PC-9 (cell line): Measurements from ENCODE around the gene UNC93A. TPM values are rescaled to one million over a fixed set of nuclear protein-coding genes. Genes with fewer than 3 reads are reported as not detected.

Experiments
- BruUV-seq: library from RNA; stranded (reverse); fragments of 400-500 nt; replicated peaks from 2 replicates; lab custom pipeline; 2021; lab: Mats Ljungman, UMichigan
- CTCF ChIA-PET: fragments of 300-600 bp; sonication (Branson Sonifier 250); formaldehyde crosslinking; loops from one replicate; lab custom pipeline; 2022; ENCODE audit warnings: antibody characterized with exemption; lab: Charles Lee
- POLR2A ChIA-PET: fragments of 300-600 bp; sonication (Branson Sonifier 250); formaldehyde crosslinking; loops from one replicate; lab custom pipeline; 2022; ENCODE audit warnings: antibody characterized with exemption; ENCODE audit not compliant: unreplicated experiment; lab: Charles Lee
- DNase-seq, 2 experiments: peaks; one replicate each; pipeline versions ENCODE4 v3.0.0 to v3.0.0-alpha.2; 2015 to 2022; ENCODE audit warnings: mixed read lengths in 1 of 2
- H2AFZ ChIP-seq: fragments of 200-600 bp; sonication (generic); 2 replicates; pipeline ENCODE4 v1.8.1; 2017; ENCODE audit warnings: antibody characterized with exemption
- H3F3A ChIP-seq: fragments of 200-600 bp; sonication (generic); 2 replicates; pipeline ENCODE4 v1.8.1; 2017; ENCODE audit warnings: antibody characterized with exemption, mild to moderate bottlenecking, low read depth; ENCODE audit not compliant: insufficient read depth
- H3K27ac ChIP-seq: fragments of 200-600 bp; sonication (generic); 2 replicates; pipeline ENCODE4 v1.6.1; 2016; ENCODE audit warnings: mixed run types
- H3K27me3 ChIP-seq: fragments of 200-600 bp; sonication (generic); 2 replicates; pipeline ENCODE4 v1.6.1; 2016; ENCODE audit warnings: low read depth, mixed run types; ENCODE audit not compliant: insufficient read depth
- H3K36me3 ChIP-seq: fragments of 200-600 bp; sonication (generic); 2 replicates; pipeline ENCODE4 v1.6.1; 2016; ENCODE audit warnings: low read depth, mixed run types
- H3K4me1 ChIP-seq: fragments of 200-600 bp; sonication (generic); replicated peaks from 2 replicates; pipeline ENCODE4 v1.6.1; 2016; ENCODE audit warnings: mixed run types; ENCODE audit not compliant: insufficient read depth
- H3K4me2 ChIP-seq: fragments of 200-600 bp; sonication (generic); 2 replicates; pipeline ENCODE4 v1.6.1; 2017; ENCODE audit warnings: mixed run types
- H3K4me3 ChIP-seq: fragments of 200-600 bp; sonication (generic); 2 replicates; pipeline ENCODE4 v1.6.1; 2016; ENCODE audit warnings: mixed run types
- H3K79me2 ChIP-seq: fragments of 200-600 bp; sonication (generic); 2 replicates; pipeline ENCODE4 v1.6.1; 2017; ENCODE audit warnings: low read depth, mixed run types
- H3K9me2 ChIP-seq: fragments of 200-600 bp; sonication (generic); 2 replicates; pipeline ENCODE4 v1.8.1; 2017; ENCODE audit warnings: mild to moderate bottlenecking; ENCODE audit not compliant: insufficient read depth
- H3K9me3 ChIP-seq: fragments of 200-600 bp; sonication (generic); 2 replicates; pipeline ENCODE4 v1.8.1; 2016; ENCODE audit warnings: low read depth; ENCODE audit not compliant: insufficient read depth
- H4K20me1 ChIP-seq: fragments of 200-600 bp; sonication (generic); 2 replicates; pipeline ENCODE4 v1.8.1; 2017; ENCODE audit not compliant: insufficient read depth
- EZH2 ChIP-seq: fragments of 200-600 bp; sonication (generic); IDR thresholded peaks from 2 replicates; pipeline ENCODE4 v1.8.0; 2017; ENCODE audit warnings: antibody characterized with exemption, low read depth
- intact Hi-C: fragments of 100-400 bp; cut with micrococcal nuclease; formaldehyde crosslinking; loops from one replicate; pipeline ENCODE4 v1.10.0; 2022; ENCODE audit not compliant: unreplicated experiment
- total RNA-seq: library from RNA; stranded (reverse); gene quantifications from 2 replicates; pipeline ENCODE4 v1.2.3, GENCODE V29; 2021
- TF ChIP-seq, protein P1 (sequence below): fragments of 200-600 bp; sonication (generic); conservative IDR thresholded peaks from 2 replicates; pipeline ENCODE4 v1.6.1; 2017; ENCODE audit warnings: mixed run types, antibody characterized with exemption, mild to moderate bottlenecking, moderate library complexity

Gene UNC93A
- total RNA-seq, 1 experiment from 2014 or later: not detected

DNA sequence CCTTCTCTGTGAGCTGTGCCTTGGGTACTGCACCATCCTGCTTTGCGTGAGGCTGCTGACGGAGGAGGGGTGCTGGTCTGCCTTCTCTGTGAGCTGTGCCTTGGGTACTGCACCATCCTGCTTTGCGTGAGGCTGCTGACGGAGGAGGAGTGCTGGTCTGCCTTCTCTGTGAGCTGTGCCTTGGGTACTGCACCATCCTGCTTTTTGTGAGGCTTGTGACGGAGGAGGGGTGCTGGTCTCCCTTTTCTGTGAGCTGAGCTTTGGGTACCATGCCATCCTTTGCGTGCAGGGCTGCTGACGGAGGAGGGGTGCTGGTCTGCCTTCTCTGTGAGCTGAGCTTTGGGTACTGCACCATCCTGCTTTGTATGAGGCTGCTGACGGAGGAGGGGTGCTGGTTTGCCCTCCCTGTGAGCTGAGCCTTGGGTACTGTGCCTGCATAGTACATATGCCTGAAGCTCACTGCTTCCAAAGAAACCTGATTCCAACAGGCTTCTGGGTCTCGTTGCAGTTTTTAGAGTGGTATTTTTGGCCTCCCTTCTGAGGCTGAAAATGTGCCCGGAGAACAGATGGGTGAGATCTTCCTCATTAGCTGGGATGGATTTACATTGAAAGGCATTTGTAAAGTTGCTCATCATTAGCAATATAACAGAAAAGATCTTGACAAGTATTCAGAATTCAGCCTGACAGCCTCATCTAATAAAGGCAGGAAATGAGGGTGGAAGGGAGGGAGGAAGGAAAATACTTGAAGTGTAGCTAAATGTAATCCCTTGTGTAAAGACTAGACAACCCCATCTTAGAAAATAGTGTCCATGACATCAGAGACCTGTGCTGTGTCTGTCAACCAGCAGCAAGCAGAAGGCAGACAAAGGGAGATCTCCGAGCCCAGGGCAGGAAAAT lies 46.8 kb upstream of the UNC93A start:
- ChIA-PET POLR2A (interaction anchor here (0.5 kb wide), 1 partner anchor 499 kb away, joined by 9 read pairs; no protein-coding TSS in a partner anchor), CTCF (no interaction called here)
- Histone ChIP-seq H2AFZ (no peak overlapping the region), H3K27ac (no peak overlapping the region), H3K4me1 (no peaks in the 10 kb centered on the region), H3K4me2 (no peak overlapping the region), H3K9me2 (no peaks in the 10 kb centered on the region), H3F3A (no peaks in the 10 kb centered on the region), H3K79me2 (no peaks in the 10 kb centered on the region), H3K36me3 (no peaks in the 10 kb centered on the region), H3K9me3 (no peaks in the 10 kb centered on the region), H3K27me3 (peaks cover 72% of the 10 kb centered on the region), H4K20me1 (no peaks in the 10 kb centered on the region), H3K4me3 (no peak overlapping the region)
- BruUV-seq: no TSS peak
- DNase-seq: no peak
- intact Hi-C loops: no loop called here
- TF ChIP-seq, protein P1, sequence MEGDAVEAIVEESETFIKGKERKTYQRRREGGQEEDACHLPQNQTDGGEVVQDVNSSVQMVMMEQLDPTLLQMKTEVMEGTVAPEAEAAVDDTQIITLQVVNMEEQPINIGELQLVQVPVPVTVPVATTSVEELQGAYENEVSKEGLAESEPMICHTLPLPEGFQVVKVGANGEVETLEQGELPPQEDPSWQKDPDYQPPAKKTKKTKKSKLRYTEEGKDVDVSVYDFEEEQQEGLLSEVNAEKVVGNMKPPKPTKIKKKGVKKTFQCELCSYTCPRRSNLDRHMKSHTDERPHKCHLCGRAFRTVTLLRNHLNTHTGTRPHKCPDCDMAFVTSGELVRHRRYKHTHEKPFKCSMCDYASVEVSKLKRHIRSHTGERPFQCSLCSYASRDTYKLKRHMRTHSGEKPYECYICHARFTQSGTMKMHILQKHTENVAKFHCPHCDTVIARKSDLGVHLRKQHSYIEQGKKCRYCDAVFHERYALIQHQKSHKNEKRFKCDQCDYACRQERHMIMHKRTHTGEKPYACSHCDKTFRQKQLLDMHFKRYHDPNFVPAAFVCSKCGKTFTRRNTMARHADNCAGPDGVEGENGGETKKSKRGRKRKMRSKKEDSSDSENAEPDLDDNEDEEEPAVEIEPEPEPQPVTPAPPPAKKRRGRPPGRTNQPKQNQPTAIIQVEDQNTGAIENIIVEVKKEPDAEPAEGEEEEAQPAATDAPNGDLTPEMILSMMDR: no peak
- no peak for TF ChIP-seq EZH2

DNA sequence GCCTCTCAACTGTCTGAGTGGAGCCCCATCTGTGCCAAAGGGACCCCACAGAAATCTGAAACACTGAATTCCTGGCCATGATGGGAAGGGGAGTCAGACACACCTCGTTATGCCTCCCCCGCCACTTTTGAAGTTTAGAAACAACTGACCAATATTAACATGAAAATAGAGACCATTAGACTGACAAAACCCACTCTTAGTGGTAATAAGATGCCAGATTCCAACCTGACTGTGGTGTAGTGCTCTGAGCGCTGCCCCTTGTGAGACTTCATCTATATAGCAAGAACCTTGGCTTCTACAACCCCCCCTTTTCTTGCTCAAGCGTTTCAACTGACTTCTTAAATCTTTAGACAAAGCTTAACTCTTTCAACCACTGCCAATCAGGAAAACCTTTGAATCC lies 46.1 kb upstream of the UNC93A start:
- intact Hi-C loops: no loop called here
- Histone ChIP-seq H3K27me3 (peaks cover 75% of the 10 kb centered on the region), H3K9me3 (no peaks in the 10 kb centered on the region), H3K36me3 (no peaks in the 10 kb centered on the region), H3K4me3 (no peak overlapping the region), H2AFZ (no peak overlapping the region), H4K20me1 (no peaks in the 10 kb centered on the region), H3K4me2 (no peak overlapping the region), H3K4me1 (no peaks in the 10 kb centered on the region), H3K9me2 (no peaks in the 10 kb centered on the region), H3K27ac (no peak overlapping the region), H3F3A (no peaks in the 10 kb centered on the region), H3K79me2 (no peaks in the 10 kb centered on the region)
- POLR2A ChIA-PET: no interaction called here
- DNase-seq: no peak
- no TSS peak for BruUV-seq
- CTCF ChIA-PET: no interaction called here
- TF ChIP-seq EZH2: no peak
- TF ChIP-seq, protein P1: no peak

DNA sequence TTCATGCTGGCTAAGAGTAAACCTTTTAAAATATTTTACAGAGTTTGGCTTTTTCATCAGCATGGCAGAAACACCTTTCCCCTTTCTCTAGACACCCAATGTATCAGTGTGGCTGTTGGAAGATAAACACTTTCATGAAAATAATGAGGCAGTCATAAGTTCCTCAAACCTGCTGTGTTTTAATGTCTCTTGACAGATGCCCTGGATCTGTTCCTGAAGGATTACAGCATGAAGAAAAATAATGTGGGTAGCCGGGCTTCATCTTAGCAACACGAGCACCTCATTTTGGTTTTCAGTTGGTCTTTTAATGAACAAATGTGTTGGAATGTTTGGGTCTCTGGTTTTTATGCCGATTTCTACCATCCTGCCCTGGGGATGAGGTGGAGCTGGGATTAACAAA lies 45.5 kb upstream of the UNC93A start:
- POLR2A ChIA-PET: no interaction called here
- no peak for TF ChIP-seq EZH2
- TF ChIP-seq, protein P1: no peak
- DNase-seq: no peak
- no peaks in the 10 kb centered on the region for H3K79me2 ChIP-seq
- no TSS peak for BruUV-seq
- peaks cover 78% of the 10 kb centered on the region for H3K27me3 ChIP-seq
- H3F3A ChIP-seq: no peaks in the 10 kb centered on the region
- no peaks in the 10 kb centered on the region for H3K9me2 ChIP-seq
- no peaks in the 10 kb centered on the region for H3K9me3 ChIP-seq
- H3K4me1 ChIP-seq: no peaks in the 10 kb centered on the region
- CTCF ChIA-PET: no interaction called here
- H3K27ac ChIP-seq: no peak overlapping the region
- no peaks in the 10 kb centered on the region for H3K36me3 ChIP-seq
- intact Hi-C loops: no loop called here
- no peaks in the 10 kb centered on the region for H4K20me1 ChIP-seq
- no peak overlapping the region for H3K4me2 ChIP-seq
- no peak overlapping the region for H3K4me3 ChIP-seq
- no peak overlapping the region for H2AFZ ChIP-seq
